Measurements from ENCODE around the gene FAM171A2. TPM values are rescaled to one million over a fixed set of nuclear protein-coding genes. Genes with fewer than 3 reads are reported as not detected.
A peak's percentile ranks its signal among the peaks of the same experiment; 100 is the strongest.

FAM171A2 gene
- total RNA-seq, 1 donor: 4.3 TPM

GRCh38 chr17:44324092-44324570, 39.5 kb downstream of the FAM171A2 start:
- Histone ChIP-seq H3K4me1 (ENCODE audit: insufficient read depth, low read length) (peaks cover 13% of the 10 kb centered on the region), H3K27ac (ENCODE audit: low read depth, low read length) (peak overlapping the region; percentile 63), H3K36me3 (ENCODE audit: insufficient read depth, low read length) (peaks cover 15% of the 10 kb centered on the region), H3K9me3 (ENCODE audit: low read depth, low read length) (no peaks in the 10 kb centered on the region), H3K4me3 (ENCODE audit: insufficient read depth, low read length) (peak overlapping the region; percentile 88), H3K4me2 (ENCODE audit: insufficient read depth, low read length) (peak overlapping the region; percentile 94), H2AFZ (ENCODE audit: low read length) (peak overlapping the region; percentile 47), H4K20me1 (ENCODE audit: insufficient read depth, low read length) (peaks cover 19% of the 10 kb centered on the region), H3K27me3 (ENCODE audit: insufficient read depth, low read length) (no peaks in the 10 kb centered on the region), H3K79me2 (ENCODE audit: insufficient read depth, low read length) (peaks cover 15% of the 10 kb centered on the region)
- TF ChIP-seq CTCF (IDR thresholded peaks at IDR 0.05; ENCODE audit: extremely low read depth, low read depth, low read length): no peak
- DNase-seq (ENCODE audit: insufficient read length, low spot score, missing footprints): peak; percentile 89

GRCh38 chr17:44323359-44324091, 40.1 kb downstream of the FAM171A2 start:
- H3K4me1 ChIP-seq (ENCODE audit: insufficient read depth, low read length): peaks cover 8% of the 10 kb centered on the region
- H3K36me3 ChIP-seq (ENCODE audit: insufficient read depth, low read length): peaks cover 15% of the 10 kb centered on the region
- TF ChIP-seq CTCF (IDR thresholded peaks at IDR 0.05; ENCODE audit: extremely low read depth, low read depth, low read length): no peak
- peak overlapping the region; percentile 63 for H3K27ac ChIP-seq (ENCODE audit: low read depth, low read length)
- peak; percentile 85 for DNase-seq (ENCODE audit: insufficient read length, low spot score, missing footprints)
- H3K9me3 ChIP-seq (ENCODE audit: low read depth, low read length): no peaks in the 10 kb centered on the region
- H3K4me3 ChIP-seq (ENCODE audit: insufficient read depth, low read length): peak overlapping the region; percentile 88
- H3K79me2 ChIP-seq (ENCODE audit: insufficient read depth, low read length): peaks cover 15% of the 10 kb centered on the region
- H3K27me3 ChIP-seq (ENCODE audit: insufficient read depth, low read length): no peaks in the 10 kb centered on the region
- no peak overlapping the region for H2AFZ ChIP-seq (ENCODE audit: low read length)
- H3K4me2 ChIP-seq (ENCODE audit: insufficient read depth, low read length): peak overlapping the region; percentile 94
- peaks cover 19% of the 10 kb centered on the region for H4K20me1 ChIP-seq (ENCODE audit: insufficient read depth, low read length)

- TF ChIP-seq CTCF (IDR thresholded peaks at IDR 0.05; ENCODE audit: extremely low read depth, low read depth, low read length): no peak
- no peak for DNase-seq (ENCODE audit: insufficient read length, low spot score, missing footprints)
- H3K4me1 ChIP-seq (ENCODE audit: insufficient read depth, low read length): peaks cover 5% of the 10 kb centered on the region
- H2AFZ ChIP-seq (ENCODE audit: low read length): no peak overlapping the region
- H3K4me2 ChIP-seq (ENCODE audit: insufficient read depth, low read length): no peak overlapping the region
- H3K4me3 ChIP-seq (ENCODE audit: insufficient read depth, low read length): no peak overlapping the region
- peaks cover 15% of the 10 kb centered on the region for H3K79me2 ChIP-seq (ENCODE audit: insufficient read depth, low read length)
- peaks cover 19% of the 10 kb centered on the region for H4K20me1 ChIP-seq (ENCODE audit: insufficient read depth, low read length)
- peaks cover 8% of the 10 kb centered on the region for H3K27me3 ChIP-seq (ENCODE audit: insufficient read depth, low read length)
- no peaks in the 10 kb centered on the region for H3K9me3 ChIP-seq (ENCODE audit: low read depth, low read length)
- H3K27ac ChIP-seq (ENCODE audit: low read depth, low read length): no peak overlapping the region
- H3K36me3 ChIP-seq (ENCODE audit: insufficient read depth, low read length): peaks cover 15% of the 10 kb centered on the region
Observed at GRCh38 chr17:44322236-44322895, 41.3 kb downstream of the FAM171A2 start.
